HG02938 (cell line): ENCODE data around the gene MAFG.

Experiments
- ATAC-seq: cut with Tn5 transposase; IDR thresholded peaks from one replicate; pipeline ENCODE4 v1.9.1; 2021; ENCODE audit warnings: mild to moderate bottlenecking, moderate library complexity; ENCODE audit not compliant: unreplicated experiment

The MAFG gene

DNA sequence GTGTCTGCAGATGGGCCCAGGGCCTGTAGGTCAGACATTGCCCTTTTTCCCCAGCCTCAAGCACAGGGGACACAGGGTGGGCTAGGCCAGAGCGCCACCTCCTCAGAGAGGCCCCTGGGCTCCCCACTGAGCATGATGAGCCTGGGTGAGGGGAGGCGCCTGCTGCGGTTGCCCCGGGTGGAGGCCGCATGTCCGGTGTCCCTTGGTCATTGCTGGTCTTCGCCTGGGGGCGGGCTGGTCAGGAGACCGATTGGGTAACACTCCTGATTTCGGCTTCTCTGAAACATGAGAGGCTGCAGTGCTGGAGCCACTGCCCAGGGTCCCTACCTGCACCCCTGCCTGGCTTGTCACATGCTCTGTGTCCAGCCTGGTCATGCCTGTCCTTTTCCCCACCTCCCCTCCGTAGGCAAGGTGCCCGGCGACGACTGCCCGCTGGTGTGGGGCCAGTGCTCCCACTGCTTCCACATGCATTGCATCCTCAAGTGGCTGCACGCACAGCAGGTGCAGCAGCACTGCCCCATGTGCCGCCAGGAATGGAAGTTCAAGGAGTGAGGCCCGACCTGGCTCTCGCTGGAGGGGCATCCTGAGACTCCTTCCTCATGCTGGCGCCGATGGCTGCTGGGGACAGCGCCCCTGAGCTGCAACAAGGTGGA is 27.9 kb downstream of the MAFG start:
- no peak for ATAC-seq

GRCh38 chr17:81898885-81899284 is 28.6 kb downstream of the MAFG start:
- ATAC-seq: no peak

- ATAC-seq: no peak
Observed at GRCh38 chr17:81898029-81898866, 29.3 kb downstream of the MAFG start.

- no peak for ATAC-seq
Observed at GRCh38 chr17:81895400-81895799, 32.1 kb downstream of the MAFG start.

DNA sequence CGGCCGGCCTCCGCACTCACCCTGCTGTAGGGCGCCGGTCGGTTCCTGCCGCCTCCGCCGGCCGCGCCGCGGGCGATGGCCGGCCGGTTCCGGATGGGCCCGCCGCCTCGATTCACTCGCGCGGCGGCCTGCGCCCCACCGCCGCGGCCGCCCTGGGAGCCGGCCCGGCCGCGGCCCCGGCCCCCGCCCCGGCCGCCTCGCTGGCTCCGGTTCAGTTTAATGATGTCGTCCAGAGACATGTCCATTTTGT is 36.3 kb downstream of the MAFG start:
- ATAC-seq: no peak

- ATAC-seq: no peak
Observed at GRCh38 chr17:81890447-81891302, 36.9 kb downstream of the MAFG start.

GRCh38 chr17:81889602-81890001 is 37.9 kb downstream of the MAFG start:
- no peak for ATAC-seq

DNA sequence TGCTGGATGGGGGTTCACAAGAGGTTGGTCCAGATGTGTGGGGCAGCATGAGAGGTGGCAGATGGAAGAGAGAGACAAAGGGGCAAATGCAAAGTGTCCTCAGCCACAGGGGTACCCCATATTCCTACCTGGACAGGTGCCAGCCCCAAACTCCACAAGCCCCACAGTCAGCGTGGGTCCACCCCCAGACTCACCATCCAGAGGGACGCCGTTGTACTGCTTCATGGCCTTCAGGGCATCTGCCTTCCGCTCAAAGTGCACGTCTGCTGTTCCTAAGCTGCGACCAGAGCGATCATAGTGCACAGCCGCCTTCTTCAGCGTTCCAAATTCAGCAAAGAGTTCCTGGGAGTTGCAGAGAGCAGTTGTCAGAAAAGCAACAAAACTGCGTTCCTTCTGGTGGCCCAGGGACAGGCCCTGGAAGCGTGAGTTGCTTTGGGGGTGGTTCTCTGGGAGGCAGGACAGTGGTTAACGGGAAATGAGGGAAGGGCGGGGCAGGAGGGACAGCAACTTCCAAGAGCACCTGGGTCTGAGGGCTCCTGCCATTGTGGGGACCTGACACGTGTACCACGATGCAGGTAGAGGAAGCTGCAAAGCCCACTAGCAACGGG is 38.4 kb downstream of the MAFG start:
- no peak for ATAC-seq

GRCh38 chr17:81888105-81888987 is 39.2 kb downstream of the MAFG start:
- no peak for ATAC-seq

DNA sequence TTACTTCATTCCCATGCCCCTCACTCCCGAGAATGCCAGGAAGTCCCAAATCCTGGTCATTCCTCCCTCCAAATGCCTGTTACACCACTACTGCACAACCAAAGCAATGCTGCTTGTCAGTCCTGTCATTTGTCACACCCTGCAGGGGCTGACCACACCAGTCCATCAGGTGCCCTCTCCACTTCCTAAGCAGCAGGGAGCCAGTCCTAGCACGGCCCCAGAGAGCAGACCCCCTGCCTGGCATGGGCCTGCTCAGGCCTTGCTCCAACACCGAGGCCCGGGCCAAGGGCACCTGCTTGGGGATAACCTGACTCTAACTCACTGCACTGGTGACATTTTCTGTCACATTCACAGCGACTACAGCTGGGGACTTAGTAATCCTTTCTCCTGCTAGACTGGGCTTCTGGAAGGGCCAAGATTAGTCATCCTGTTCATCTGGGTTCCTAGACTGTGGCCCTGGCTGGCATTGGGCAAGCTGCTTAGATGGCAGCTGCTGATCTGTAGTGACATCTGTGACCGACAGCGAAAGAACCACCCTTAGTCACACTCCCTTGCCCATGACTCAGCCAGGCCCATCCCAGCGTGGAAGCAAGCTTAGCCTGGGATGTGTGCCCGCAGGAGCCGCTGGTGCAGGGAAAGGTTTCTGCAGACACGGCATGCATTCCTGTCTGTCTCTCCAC is 41.5 kb downstream of the MAFG start:
- ATAC-seq: no peak

DNA sequence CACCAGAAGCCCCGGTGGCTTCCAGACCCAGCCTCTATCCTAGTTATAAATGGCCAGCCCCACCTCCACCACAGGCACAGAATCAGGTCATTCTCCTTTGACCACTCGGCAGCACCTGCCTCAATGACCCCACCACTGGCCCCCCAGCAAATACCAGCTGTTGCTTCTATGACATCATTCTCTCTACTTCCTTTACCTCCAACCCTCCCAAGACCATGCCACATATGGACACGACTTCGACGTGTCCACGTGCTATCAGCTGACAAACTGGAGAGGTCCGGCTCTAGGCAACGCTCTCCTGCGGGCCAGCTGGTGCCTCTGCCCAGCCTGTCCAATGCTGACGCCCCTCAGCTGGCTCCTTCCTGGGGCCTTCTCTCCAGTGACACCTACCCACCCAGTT is 42.1 kb downstream of the MAFG start:
- no peak for ATAC-seq

DNA sequence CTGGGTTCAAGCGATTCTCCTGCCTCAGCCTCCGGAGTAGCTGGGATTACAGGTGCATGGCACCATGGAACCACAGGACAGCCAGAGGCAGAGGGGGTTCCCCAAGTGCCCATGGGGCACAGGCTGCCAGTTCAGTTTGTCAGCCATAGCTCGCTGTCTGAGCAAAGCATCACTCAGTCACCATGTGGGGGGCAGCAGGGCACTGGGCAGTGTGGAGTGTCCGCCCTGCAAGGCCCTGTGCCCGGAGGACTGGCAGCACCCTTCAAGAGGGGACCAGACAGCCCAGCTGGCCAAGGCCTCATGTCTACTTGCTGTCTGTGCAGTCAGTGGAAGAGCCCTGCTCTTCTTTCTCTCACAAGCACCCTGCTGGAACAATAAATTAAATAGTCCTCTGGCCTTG is 42.6 kb downstream of the MAFG start:
- ATAC-seq: no peak

- no peak for ATAC-seq
Observed at GRCh38 chr17:81884520-81884919, 43.0 kb downstream of the MAFG start.

DNA sequence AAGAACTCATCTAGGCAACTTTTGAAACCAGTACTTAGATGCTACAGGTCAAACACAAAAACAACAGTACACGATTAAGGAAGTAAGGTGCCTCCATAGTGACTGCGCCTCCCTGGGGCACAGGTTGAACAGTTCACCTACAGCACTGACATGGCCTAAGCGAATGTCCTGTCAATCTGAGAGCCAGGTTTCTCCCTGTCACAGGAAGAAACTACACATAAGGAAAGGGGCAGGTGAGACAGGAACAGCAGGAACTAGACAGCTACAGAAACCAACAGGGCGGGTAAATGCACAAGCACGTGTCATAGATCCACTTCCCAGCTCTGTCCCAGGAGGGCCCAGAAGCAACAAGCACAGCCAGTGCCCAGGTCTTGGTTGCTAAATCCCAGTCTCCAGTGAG is 48.4 kb downstream of the MAFG start:
- ATAC-seq: no peak

DNA sequence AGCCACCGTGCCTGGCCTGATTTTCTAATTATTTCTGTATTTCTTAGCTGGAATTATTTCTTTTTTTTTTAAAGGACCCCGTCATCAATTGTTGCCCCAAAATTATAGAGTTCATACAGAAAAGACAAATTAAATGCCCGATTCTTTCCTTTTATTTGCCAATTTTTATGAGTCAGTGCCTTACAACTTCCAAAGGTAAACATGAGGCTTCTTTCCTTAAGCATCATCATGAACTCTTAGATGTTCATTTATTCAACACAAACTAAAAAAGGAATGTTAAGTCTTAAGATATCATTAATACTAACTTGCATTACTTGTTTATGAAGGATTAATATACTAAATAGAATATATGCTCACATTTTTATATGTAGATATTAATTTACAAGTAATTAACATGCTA is 49.2 kb downstream of the MAFG start:
- ATAC-seq: no peak

DNA sequence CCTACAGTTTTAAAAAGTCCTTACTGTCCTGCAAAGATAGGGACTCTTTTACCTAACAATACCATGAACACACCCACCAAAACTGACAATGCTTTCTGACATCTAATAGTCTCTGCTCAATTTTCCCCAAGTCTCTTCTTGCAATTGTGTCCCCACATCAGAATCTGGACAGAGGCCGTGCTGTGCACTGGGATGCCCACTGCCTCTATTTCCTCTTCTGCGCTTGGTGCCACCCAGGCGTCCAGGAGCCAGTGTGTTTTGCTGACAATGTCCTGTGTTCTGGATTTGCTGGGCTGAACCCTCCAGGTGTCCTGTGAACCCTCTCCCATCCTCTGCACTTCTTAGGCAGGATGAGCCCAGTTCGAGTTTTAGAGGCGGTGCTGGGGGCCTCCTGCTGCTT is 50.0 kb downstream of the MAFG start:
- ATAC-seq: no peak

DNA sequence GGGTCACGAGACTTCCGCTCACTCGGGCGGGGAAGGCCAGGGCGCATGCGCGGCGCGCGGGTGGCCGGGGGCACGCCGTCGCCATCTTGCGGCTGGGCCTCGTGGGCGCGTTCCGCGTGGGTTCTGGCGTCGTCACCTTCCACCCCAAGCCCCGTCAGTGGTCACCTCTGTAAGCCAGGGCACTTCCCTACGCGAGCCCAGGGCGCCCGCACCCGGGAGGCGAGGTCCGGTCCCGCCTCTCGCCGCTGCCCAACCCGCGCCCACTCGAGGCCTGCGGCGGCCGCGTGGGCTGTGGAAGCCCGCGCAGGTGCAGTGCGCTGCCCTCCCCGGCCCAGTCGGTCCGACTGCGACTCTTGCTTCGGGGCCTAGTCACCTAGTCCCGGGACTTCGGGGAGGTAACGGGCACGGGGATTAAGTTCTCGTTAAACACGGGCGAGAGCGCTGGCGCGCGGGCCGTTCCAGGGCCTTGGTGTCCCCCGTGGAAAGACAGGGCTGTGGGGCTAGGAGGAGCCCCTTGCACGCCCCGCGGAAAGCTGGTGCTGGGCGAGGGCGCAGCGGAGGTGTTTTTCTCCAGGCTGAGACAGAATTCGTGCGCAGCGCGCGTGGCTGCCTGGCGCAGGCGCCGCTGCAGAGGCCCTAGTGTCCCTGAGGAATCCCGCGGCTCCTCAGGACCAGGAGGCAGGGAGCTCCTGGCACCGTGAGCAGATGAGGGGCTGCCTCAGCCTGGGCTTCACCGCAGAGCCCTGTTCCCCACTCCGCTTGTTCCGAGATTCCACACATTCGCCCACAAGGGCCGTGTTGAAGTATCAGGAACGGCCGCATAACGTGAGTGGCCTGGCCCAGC is 55.9 kb downstream of the MAFG start:
- ATAC-seq: peak; percentile 18

- peak; percentile 44 for ATAC-seq
Observed at GRCh38 chr17:81870981-81871386, 56.6 kb downstream of the MAFG start, which contains the start of gene ARHGDIA. TSS of gene ARHGDIA (minus strand) at chr17:81871337. CDS start at chr17:81869930, 1,407 bp downstream.
